HG03175 (cell line): Measurements from ENCODE around the gene MYO3B.
"Not testable (repeated sequence)": the region's sequence is repeated elsewhere in the genome, so short reads cannot be mapped to it uniquely, and the experiment has no call there.

Experiments
- ATAC-seq: cut with Tn5 transposase; IDR thresholded peaks from one replicate; pipeline ENCODE4 v1.9.1; 2021; ENCODE audit warnings: mild to moderate bottlenecking, moderate library complexity; ENCODE audit not compliant: unreplicated experiment

The MYO3B gene

DNA sequence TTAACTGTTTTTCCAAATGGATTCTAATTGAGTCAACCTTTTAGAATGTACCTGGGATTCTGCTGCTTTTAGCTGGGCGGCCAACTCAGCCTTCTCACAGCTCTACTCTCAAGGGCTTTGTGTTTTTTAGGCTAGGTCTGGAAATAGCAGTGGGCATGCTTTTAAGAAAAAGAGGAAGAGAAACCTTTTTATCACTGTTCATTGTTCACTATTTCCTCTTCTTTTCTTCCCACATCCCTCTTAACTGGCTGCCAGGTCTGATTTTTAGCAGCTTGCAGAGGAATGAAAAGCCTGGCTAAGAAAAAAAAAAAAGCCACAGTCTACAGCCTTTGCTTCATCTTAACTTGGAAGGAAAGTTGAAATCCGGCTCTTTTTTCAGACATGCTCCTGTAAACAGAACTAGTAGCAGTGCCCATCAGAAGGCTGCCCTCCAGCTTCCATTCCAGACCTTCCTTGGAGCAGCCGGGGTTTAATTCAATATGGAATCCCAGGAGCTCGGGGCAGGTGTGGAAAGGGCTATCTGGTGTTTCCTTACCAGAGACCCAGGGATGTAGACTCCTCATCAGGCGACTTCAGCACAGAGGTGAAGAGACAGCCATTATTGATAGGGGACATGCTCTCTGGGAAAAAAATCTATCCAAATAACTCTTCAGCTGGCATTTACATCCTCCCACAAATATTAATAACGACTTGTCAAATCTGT is 230.7 kb downstream of the MYO3B start:
- no peak for ATAC-seq

DNA sequence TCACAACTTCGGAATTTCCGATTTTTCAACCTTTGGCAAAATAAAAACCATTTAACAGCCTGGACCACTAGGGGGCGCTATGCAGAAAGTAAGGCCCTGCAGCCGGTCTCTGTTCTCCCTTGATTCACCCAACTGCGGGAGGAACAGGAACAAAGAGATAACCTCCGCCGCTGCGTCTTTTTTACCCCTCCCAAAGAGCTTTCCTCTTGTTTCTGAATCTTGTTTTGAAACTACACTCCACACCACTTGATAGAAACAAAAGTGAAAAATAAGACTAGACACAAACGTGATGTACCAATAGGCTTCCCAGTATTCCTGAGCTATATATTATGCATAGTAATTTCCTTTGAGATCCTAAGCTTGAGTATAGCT is 231.2 kb downstream of the MYO3B start:
- no peak for ATAC-seq

DNA sequence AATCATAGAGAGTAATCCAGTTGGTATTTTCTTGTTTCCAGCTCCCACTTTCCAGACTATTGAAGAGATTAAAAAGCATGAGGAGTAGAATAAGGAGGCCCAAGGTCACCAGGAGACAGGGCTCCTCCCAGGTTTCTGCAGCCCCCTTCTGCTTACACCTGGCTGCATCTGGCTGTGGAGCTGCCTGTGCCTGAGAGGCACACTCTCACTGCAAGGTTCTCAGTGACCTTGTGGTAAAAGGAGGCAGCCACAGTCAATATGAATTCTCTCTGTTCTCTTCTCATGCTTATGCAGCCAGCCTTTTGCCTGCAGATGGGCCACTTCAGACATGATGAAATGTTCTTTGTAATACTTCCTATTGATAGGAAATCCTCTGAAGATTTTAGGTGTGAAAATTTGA is 233.7 kb downstream of the MYO3B start:
- no peak for ATAC-seq

DNA sequence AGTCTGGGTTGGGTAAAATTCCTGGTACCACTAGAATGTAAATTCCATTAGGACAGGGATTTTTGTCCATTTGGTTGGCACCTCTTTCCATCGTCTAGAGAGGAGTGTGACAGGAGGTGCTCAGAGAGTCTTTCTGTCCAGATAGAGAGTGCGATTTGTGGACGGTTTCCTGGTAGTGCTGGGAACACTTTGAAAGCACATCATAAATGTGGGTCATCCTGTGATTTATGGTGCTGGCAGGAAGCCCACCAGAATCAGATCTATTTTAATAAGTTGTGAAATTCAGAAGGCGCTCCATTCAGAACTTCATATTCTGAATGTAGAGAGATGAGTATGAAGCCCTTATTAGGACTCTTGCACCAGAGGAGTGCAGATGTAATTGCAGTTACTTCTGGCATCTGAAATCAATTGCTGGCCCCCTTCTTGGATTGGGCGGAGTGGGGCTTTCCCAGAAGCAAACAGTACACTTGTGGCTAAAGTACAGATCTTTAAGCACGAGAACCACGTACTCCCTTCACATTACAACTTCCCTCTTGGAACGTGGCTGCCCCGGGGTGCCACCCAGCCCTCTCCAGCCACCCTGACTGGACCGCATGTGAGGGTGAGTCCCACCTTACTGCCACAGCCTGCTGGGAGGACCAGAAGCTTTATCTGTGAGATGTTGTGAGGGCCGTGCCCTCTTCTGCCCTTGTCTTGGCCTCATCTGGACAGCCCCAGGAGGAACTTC is 243.2 kb downstream of the MYO3B start:
- ATAC-seq: no peak

DNA sequence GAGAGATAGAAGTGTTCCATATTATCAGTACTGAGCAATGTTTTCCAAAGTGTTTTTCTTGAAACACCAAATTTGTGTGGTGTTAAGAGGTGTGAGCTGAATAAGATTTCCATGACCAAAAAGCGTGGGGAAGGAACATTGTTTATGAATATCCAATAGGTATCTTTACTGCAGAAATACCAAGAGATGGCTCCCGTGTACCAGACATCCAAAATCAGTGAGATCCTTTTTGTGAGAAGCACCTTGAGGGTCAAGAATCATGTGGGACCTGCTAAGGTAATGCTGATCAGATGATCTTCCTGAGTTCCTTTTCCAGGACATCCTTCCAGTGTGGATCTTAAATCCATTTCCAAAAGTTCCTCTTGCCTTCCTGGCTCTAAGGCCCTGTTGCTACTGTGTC is 246.0 kb downstream of the MYO3B start:
- ATAC-seq: no peak

DNA sequence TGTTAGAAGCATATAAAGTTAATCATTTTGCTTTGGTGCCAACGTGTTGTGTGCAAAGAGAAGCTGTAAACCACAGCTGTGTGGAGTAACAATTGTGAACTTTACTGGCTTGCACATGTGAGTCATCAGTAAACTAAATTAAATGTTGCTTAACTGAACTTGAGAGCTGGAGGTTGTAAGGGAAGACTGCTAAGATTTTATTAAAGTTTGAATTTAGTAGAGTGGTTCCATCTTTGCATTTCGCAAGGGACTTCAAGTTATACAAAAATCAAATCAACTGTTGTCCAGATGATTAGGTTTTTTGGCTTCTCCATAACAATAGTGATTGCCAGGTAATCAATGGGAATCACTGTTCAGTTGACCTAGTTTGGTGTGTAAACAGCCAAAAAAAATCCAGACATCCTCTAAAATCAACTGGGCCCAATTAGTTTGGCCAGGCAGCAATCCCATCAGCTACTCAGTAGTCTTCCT is 247.4 kb downstream of the MYO3B start:
- ATAC-seq: no peak

DNA sequence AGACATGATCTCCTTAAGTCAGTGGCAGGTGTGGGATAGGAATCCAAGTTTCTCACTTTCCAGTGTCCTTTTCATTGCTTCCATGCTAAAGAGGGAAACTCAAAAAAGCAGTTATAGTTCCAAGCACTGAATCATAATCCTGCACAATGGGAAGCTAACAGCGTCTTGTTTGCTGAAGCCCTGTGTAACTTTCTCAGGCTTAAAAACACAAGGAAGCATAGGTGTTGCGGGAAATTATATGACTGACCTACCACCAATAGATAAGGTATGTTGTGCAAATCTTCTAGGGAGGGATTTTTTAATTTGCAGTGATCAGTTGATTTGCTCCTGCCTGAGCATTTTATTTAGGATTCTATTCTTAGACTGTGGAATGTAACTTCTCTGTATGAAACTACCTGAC is 250.9 kb downstream of the MYO3B start:
- ATAC-seq: no peak

DNA sequence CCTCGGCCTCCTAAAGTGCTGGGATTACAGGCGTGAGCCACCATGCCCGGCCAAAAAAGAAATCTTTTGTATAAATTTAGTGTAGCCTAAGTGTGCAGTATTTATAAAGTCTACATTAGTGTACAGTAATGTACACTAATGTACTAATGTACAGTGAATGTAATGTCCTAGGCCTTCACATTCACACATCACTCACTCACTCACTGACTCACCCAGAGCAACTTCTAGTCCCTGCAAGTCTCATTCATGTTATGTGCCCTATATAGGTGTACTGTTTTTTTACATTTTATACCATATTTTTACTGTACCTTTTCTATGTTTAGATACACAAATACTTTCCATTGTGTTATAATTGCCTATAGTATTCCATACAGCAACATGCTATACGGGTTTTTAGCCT is 254.9 kb downstream of the MYO3B start:
- no peak for ATAC-seq

DNA sequence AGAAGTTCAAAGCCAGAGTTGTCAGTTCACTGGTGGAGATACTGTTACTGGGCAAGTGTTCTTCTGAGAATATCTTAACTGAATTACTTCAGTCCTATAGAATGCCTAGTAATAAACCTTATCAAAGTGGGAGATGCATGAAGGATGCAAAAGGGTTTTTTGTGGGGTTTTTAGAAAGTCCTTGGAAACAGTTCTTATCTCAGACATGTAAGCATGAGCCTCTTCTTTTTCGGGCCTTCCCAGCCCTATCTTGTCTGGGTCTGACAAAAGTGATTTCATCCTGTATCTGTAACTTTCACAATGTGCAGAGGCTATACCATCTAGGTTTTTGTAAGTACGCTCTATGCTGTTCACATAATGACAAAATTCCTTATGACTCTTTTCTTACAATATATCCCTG is 255.5 kb downstream of the MYO3B start:
- no peak for ATAC-seq

DNA sequence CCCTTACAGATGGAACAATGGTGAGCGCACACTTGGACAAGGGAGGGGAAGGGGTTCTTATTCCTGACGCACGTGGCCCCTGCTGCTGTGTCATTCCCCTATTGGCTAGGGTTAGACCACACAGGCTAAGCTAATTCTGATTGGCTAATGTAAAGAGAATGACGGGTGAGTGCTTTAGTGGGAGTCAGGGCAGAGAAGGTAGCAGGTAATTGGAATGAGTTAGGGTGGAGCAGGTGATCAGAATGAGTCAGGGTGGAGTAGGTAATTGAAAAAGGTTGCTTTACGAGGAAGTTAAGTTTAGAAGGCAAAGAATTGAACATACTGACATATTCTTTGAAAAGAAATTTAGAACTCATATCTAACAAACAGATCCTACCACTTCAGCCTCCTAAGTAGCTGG is 256.4 kb downstream of the MYO3B start:
- not testable (repeated sequence) for ATAC-seq

DNA sequence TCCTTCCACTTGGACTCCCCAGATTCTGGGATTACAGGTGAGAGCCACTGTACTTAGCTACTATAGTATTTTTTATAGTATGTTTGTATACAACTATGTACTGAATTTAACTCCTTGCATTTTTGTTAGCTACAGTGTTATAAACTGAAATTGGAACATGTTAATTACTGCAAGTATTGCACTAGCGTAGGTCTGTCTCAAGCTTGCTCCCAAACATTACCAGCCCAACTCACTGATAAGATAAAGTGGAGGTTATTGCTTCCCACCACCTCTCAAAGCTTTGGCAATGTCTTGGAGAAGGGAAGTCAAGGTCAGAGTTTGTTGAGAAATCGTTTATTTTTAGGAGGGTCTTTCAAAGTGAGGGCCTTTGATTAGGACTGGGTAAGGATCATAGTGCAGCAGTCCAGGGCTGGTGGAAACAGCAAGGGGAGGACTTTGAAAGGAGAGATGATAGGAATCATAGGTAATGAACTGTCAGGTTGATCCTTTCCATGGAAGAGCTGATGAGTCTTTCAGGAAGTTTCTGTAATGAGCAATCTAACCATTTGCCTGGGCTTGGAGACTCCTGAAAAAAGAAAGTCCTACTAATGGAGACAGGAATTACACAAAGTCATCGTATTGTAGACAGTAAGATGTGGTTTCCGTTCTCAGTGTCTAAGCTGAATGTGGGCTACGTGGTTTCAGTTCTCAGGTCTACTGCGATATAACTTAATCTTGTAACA is 257.1 kb downstream of the MYO3B start:
- ATAC-seq: no peak

DNA sequence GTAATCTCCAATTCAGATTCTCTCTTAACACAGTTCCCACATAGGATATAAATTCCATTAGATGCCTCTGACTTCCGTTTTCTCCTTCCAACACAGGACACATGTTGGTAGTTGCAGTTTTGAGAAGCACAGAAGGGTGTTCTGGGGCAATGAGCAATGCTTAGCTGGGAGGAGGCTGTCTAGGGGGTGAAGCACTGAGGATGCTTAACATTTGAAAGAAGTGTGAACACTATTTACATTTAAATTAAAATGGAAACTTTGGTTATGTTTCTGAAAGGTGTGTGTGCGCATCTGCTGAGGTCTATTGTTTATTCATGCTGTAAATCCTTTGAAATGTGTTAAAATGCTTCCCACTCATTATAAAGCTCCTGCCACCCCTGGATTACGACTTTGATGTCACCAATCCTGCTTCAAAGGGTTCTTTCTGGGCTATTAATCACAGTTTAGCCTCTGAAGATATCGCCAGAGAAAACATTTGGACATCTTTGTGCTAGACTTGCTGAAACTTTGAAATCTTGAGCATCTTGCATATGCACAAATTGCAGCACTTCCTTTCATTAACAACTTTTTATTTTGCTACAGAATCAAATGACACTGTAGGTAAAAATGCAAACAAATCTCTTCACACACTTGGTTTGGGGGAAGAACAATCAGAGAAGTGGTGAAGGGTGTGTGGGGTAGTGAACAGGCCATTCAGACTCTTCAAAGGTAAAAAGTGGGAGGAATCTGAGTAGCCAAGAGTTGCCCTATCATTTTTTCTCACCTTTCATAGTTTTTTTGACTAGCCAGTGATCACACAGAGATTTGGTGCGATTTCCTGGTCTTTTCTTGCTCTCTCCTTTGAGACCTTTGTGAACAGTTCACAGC is 258.4 kb downstream of the MYO3B start:
- no peak for ATAC-seq

DNA sequence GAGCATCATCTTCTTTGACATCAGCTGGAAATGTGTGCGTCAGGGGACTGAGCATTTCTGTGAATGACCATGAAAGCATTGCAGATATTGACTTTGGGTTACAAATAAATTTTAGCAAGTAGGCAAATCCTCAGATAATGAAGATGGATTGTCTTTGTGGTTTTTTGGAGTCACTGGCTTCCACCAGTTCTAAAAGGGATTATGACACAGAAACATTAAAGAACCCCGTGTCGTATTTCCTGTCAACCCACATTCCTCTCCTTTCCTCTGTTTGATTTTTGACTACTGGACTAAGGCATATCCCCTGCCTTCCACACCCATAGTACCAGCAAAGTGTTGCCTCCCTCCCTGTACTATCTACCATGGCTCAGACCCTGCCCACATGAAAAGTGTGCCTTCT is 268.1 kb downstream of the MYO3B start:
- no peak for ATAC-seq

DNA sequence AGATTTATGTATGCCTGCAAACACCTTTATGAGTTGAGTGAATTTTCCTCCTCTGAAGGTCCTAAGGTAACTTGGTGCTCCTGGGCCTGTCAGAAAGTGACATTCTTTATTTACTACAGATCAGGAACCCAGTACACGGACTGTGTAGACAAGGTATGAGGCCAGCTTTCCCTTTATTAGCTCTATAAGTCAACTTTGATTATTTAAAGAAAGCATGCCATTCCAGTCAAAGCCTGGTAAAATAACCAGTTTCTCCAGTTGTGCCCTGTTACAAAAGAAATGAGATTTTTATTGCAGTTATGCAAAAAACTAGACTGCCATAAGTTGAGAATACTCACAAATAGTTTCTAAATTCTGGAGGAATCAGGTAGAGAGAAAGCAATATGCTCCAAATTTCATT is 271.1 kb downstream of the MYO3B start:
- ATAC-seq: no peak

DNA sequence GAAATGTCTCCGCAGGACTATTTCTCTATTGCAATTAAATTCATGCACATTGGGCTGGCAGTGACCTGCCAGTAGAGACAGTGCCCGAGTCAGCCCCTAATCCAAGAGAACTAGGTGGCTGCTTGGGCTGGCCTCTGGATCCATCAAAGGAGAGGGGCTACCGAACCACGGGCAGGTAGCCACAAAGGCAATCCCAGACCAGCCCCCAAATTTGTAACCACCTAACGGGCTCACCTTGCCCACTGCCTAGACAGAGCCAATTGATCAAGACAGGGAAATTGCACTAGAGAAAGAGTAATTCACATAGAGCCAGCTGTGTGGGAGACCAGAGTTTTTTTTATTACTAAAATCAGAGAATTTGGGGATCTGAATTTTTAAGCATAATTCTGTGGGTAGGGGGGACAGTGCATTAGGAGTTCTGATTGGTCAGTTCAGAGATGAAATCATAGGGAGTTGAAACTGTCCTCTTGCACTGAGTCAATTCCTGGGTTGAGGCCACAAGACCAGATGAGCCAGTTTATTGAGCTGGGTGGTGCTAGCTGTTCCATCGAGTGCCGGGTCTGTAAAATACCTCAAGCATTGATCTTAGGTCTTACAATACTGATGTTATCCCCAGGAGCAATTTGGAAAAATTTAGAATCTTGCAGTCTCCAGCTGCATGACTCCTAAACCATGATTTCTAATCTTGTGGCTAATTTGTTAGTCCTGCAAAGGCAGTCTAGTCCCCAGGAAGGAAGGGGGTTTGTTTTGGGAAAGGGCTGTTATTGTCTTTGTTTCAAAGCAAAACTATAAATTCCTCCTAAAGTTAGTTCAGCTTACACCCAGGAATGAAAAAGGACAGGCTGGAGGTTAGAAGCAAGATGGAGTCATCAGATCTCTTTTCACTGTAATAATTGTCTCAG is 276.8 kb downstream of the MYO3B start:
- ATAC-seq: no peak

DNA sequence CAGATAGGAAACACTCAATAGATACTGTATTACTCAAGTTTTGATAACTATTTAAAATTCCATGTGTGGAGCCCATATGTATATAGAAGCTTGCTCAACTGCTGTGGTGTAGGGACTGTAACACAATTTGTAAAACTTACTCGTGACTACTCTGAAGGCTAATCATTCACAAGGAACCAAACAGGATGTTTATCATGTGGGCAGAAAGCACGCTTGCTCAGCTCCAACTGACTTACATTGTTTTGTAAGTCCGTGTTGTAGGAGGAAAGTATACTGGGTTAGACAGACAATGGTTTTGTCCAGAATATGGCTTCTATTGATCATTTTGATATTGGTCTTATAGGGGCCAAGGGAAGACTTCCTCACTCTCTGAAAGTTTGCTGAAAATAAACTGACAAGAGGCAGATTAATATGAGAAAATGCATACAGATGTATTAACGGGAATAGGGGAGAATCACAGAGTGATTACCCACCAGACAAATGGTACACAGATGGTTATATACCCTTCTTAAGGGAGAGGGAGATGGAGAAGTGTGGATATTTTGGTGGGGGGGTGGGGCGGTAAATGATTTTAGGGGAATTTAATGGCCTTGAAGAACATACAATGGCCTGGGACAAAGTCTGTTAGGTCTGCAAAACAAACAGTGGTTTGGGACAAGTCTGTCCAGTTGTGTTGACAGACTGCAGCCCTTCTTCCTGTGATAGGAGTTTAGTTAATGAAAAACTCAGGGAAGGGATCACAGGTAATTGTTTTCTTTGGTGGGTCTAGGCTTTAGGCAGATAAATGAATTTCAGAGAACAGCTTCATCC is 277.9 kb downstream of the MYO3B start:
- ATAC-seq: no peak

DNA sequence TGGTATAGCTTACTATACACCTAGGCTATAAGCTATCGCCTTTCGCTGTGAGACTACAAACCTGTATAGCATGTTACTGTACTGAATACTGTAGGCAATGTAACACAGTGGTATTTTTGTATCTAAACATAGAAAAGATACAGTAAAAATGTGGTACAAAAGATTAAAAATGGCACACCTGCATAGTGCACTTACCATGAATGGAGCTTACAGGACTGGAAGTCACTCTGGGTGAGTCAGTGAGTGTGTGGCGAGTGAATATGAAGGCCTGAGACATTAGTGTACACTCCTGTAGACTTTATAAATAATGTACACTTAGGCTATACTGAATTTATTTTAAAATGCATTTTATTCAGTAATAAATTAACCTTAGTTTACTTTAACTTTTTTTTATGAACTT is 279.0 kb downstream of the MYO3B start:
- ATAC-seq: no peak

DNA sequence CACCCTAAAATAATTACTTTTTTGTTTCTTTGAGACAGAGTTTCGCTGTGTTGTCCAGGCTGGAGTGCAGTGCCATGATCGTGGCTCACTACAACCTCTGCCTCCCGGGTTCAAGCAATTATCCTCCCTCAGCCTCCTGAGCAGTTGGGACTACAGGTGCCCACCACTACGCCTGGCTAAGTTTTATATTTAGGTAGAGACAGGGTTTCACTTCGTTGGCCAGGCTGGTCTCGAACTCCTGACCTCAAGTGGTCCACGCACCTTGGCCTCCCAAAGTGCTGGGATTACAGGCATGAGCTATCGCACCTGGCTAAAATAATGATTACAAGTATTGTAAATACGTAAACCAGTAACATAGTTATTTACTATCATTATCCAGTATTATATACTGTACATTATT is 279.8 kb downstream of the MYO3B start:
- ATAC-seq: no peak

DNA sequence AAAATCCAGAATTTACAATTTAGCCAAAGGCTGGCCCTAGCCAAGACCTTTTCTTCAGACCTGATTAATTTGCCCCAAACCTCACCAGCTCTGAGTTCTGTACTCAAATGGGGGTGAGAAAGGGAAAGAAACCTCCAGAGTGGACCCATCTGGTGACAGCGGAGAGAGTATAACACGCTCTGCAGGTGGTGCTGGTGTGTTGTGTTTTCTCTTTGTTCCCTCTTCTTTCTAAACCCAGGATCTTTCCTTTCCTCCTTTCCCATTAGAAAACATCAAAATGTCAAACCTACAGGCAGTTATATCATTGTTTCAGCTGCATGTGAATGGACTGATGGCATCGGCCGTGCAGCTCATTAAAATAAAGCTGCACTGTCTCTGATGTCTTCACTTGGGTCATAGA is 283.9 kb downstream of the MYO3B start:
- no peak for ATAC-seq
